ENCODE data around the gene HOXA9. TPM values are rescaled to one million over a fixed set of nuclear protein-coding genes. Genes with fewer than 3 reads are reported as not detected.

The HOXA9 gene
- total and polyA plus RNA-seq, 2 of the 4 experiments (the other 2 are of a cell fraction), result 0.18 to 0.32 TPM

DNA sequence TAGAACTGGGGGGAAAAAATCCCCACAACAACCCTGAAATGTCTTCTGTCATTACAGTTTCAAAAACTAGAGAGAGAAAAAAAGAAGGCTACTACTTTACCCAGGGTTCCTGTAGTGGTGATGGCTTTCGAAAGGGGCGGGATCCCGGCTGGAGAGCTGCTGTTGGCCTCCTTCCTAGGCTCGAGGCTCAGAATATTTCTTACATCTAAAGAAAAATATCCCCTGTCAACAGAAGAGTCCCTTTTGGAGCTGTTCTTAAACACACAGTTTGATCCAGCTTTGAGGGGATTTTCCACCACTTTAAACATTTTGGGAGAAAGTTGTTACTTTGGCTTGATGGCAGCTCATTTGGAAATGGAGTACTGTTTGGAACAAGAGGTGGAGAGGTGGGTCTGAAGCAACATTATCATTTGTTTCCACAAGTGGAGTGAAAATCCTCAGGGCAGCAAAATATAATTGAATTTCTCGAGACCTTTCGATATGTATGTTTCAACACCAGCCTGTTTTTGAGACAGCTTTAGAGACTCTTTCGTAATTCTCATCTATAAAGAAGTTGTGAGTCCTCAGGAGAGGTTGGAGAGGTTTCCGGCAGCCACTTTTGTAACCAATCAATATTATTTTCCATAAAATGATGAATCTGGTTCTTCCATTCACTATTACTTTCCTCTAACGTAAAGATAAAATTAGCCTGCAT lies 29.5 kb upstream of the HOXA9 start:
- no peak overlapping the region for H4K5ac ChIP-seq (ENCODE audit: low read depth, low read length)
- no peaks in the 10 kb centered on the region for H3K79me1 ChIP-seq (ENCODE audit: low read depth in 1 of 2, low read length in 2 of 2)
- H2BK20ac ChIP-seq (ENCODE audit: low read depth, low read length), result no peak overlapping the region
- H3K27ac ChIP-seq (ENCODE audit: insufficient read depth, low read length), result no peak overlapping the region
- no peak overlapping the region for H2BK5ac ChIP-seq (ENCODE audit: low read depth, low read length, poor library complexity, severe bottlenecking)
- peaks cover 86% of the 10 kb centered on the region for H3K27me3 ChIP-seq (ENCODE audit: control insufficient read depth, insufficient read depth, low read length)
- intact Hi-C loops (cut with micrococcal nuclease) (loop anchor here (5.0 to 10.0 kb wide), 7 partner anchors 467 to 1910 kb away; partner anchors contain the start of genes HIBADH and TAX1BP1), dilution Hi-C loops (cut with HindIII; ENCODE audit: low sequenced_read_pairs, unreplicated experiment) (no loop called here), in situ Hi-C loops (cut with MboI; ENCODE audit: low sequenced_read_pairs) (loop anchor here (5.0 to 10.0 kb wide), 2 partner anchors 727 to 880 kb away; no protein-coding TSS in a partner anchor)
- no peak overlapping the region for H4K91ac ChIP-seq (ENCODE audit: insufficient read depth, low read depth, low read length)
- ATAC-seq (ENCODE audit: low read depth), result no peak
- no peak overlapping the region for H3K4me2 ChIP-seq (ENCODE audit: low read depth, low read length)
- no peak overlapping the region for H2BK15ac ChIP-seq (ENCODE audit: low read depth, low read length)
- no peak overlapping the region for H3K56ac ChIP-seq (ENCODE audit: extremely low read depth, insufficient read depth, low read length)
- DNase-seq, result no peak
- no TSS peak for BruUV-seq (replicated peaks)
- no peaks in the 10 kb centered on the region for H3K4me1 ChIP-seq (ENCODE audit: control insufficient read depth, insufficient read depth, low read length)
- no peak overlapping the region for H2AK9ac ChIP-seq (replicated peaks; ENCODE audit: low read depth, low read length, poor library complexity)
- ChIA-PET POLR2A (ENCODE audit: unreplicated experiment) (no interaction called here), CTCF (interaction anchor here (0.6 to 2.2 kb wide), 5 partner anchors 8 to 726 kb away, joined by 3 to 10 read pairs (median 8); no protein-coding TSS in a partner anchor)
- H4K20me1 ChIP-seq (ENCODE audit: insufficient read depth, low read length), result peaks cover 4% of the 10 kb centered on the region; the same call in 1 of the 2 replicates
- H3K14ac ChIP-seq (replicated peaks; ENCODE audit: low read depth, low read length), result no peak overlapping the region
- H3K23ac ChIP-seq (ENCODE audit: low read depth, low read length), result no peak overlapping the region
- H2AK5ac ChIP-seq (ENCODE audit: low read depth, low read length), result no peak overlapping the region
- WGBS, 2 experiments (ENCODE audit: extremely low coverage in 2 of 2, insufficient read length in 1 of 2), result no CpG with 5 or more reads among the region's 9 CpGs
- peaks cover 7% of the 10 kb centered on the region; the same call in 1 of the 2 replicates for H3K9me3 ChIP-seq (ENCODE audit: control insufficient read depth, insufficient read depth, low read length)
- H3K36me3 ChIP-seq (ENCODE audit: control insufficient read depth, insufficient read depth, low read length), result no peaks in the 10 kb centered on the region
- H2BK120ac ChIP-seq (ENCODE audit: low read depth, low read length), result no peak overlapping the region
- no peak overlapping the region for H3K4ac ChIP-seq (ENCODE audit: low read depth, low read length)
- no peak overlapping the region for H4K8ac ChIP-seq (ENCODE audit: low read depth in 2 of 2, low read length in 2 of 2)
- H3K4me3 ChIP-seq (ENCODE audit: insufficient read depth, low read depth, low read length), result no peak overlapping the region
- no peak overlapping the region for H3K18ac ChIP-seq (ENCODE audit: low read depth, low read length)
- no peak overlapping the region for H3K9ac ChIP-seq (ENCODE audit: low read depth, low read length)
- no peak overlapping the region for H2AFZ ChIP-seq (replicated peaks; ENCODE audit: low read length, poor library complexity)
- TF ChIP-seq FOS (IDR thresholded peaks at IDR 0.05; ENCODE audit: low read depth, low read length) (no peak), MAFK (IDR thresholded peaks at IDR 0.05; ENCODE audit: low read depth, low read length) (no peak), POLR2A (IDR thresholded peaks at IDR 0.05; ENCODE audit: low read depth, low read length) (no peak), RCOR1 (IDR thresholded peaks at IDR 0.05; ENCODE audit: insufficient replicate concordance, low read length) (no peak), RFX5 (IDR thresholded peaks at IDR 0.05; ENCODE audit: low read depth, low read length) (no peak)
- TF ChIP-seq, protein P1, sequence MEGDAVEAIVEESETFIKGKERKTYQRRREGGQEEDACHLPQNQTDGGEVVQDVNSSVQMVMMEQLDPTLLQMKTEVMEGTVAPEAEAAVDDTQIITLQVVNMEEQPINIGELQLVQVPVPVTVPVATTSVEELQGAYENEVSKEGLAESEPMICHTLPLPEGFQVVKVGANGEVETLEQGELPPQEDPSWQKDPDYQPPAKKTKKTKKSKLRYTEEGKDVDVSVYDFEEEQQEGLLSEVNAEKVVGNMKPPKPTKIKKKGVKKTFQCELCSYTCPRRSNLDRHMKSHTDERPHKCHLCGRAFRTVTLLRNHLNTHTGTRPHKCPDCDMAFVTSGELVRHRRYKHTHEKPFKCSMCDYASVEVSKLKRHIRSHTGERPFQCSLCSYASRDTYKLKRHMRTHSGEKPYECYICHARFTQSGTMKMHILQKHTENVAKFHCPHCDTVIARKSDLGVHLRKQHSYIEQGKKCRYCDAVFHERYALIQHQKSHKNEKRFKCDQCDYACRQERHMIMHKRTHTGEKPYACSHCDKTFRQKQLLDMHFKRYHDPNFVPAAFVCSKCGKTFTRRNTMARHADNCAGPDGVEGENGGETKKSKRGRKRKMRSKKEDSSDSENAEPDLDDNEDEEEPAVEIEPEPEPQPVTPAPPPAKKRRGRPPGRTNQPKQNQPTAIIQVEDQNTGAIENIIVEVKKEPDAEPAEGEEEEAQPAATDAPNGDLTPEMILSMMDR (conservative IDR thresholded peaks at IDR 0.05; ENCODE audit: low read depth, low read length), result no peak
- H3K9me1 ChIP-seq (ENCODE audit: insufficient read depth, low read length), result no peaks in the 10 kb centered on the region

Data from IMR-90 (cell line).